NB4 (cell line): ENCODE measurements around the gene ATP13A1.
A peak's percentile ranks its signal among the peaks of the same experiment; 100 is the strongest.

Source experiments
- DNase-seq: peaks from one replicate; pipeline ENCODE4 v3.0.0; 2010; ENCODE audit warnings: low read depth
- H3K4me3 ChIP-seq: one replicate; pipeline ENCODE4 v1.5.1; 2011; ENCODE audit warnings: mild to moderate bottlenecking, low read depth, low read length, moderate library complexity
- CTCF ChIP-seq: IDR thresholded peaks from one replicate; pipeline ENCODE4 v1.5.1; 2012; ENCODE audit warnings: low read depth, low read length
- MAX ChIP-seq: IDR thresholded peaks from 2 replicates; pipeline ENCODE4 v1.6.1; 2011; ENCODE audit warnings: low read depth, low read length
- MYC ChIP-seq: IDR thresholded peaks from 2 replicates; pipeline ENCODE4 v1.6.1; 2011; ENCODE audit warnings: low read depth, low read length
- POLR2A ChIP-seq: IDR thresholded peaks from 2 replicates; pipeline ENCODE4 v1.6.1; 2011; ENCODE audit warnings: mild to moderate bottlenecking; ENCODE audit not compliant: insufficient read length; ENCODE audit errors: extremely low read depth

ATP13A1 gene

GRCh38 chr19:19663256-19664120, at the start of gene ATP13A1:
Gene ATP13A1 (minus strand): TSS chr19:19663676. CDS start chr19:19663666, 10 bp downstream.
- H3K4me3 ChIP-seq: peak within 1 kb of the TSS; percentile 93
- peak; percentile 97 for DNase-seq

GRCh38 chr19:19711934-19712828, 48.7 kb upstream of the ATP13A1 start:
- no peak overlapping the region for H3K4me3 ChIP-seq
- no peak for DNase-seq
- TF ChIP-seq MYC (no peak), MAX (no peak), POLR2A (no peak), CTCF (no peak)

More at GRCh38 chr19:19663256-19664120, at the start of gene ATP13A1:
- TF ChIP-seq MAX: peak; percentile 72
- TF ChIP-seq MYC: peak; percentile 82
- TF ChIP-seq POLR2A: peak; percentile 80
- TF ChIP-seq CTCF: peak; percentile 3

GRCh38 chr19:19711306-19711933, 47.9 kb upstream of the ATP13A1 start:
- TF ChIP-seq CTCF (no peak), MYC (no peak), MAX (no peak), POLR2A (no peak)
- H3K4me3 ChIP-seq: no peak overlapping the region
- no peak for DNase-seq

GRCh38 chr19:19710506-19710905, 47.0 kb upstream of the ATP13A1 start:
- no peak overlapping the region for H3K4me3 ChIP-seq

More at GRCh38 chr19:19710506-19710905, 47.0 kb upstream of the ATP13A1 start:
- TF ChIP-seq POLR2A (no peak), MAX (no peak), CTCF (no peak), MYC (no peak)
- DNase-seq: no peak
